Measurements from ENCODE around the gene DAGLB. TPM values are rescaled to one million over a fixed set of nuclear protein-coding genes. Genes with fewer than 3 reads are reported as not detected.
A peak's percentile ranks its signal among the peaks of the same experiment; 100 is the strongest.

DAGLB gene
- total and polyA plus RNA-seq, 2 of the 8 experiments (the other 6 are each of a cell fraction or from before 2014, with no cell fraction given), result 27.0 to 39.6 TPM

- 94% methylated on average over 13 of the region's 18 CpGs; no CpG with 5 or more reads in 1 of the 2 experiments for WGBS, 2 experiments (ENCODE audit: extremely low coverage in 1 of 2, insufficient coverage in 1 of 2, insufficient read length in 1 of 2, insufficient replicate concordance in 2 of 2, low coverage in 1 of 2, low lambda C conversion rate in 2 of 2, missing lambda C conversion rate in 1 of 2)
- no peak overlapping the region for H3K23ac ChIP-seq (ENCODE audit: insufficient read length)
- H3K4me1 ChIP-seq (replicated peaks in 1 of 4; ENCODE audit: control insufficient read depth in 3 of 4, insufficient read depth in 4 of 4, low read length in 3 of 4), result no peaks in the 10 kb centered on the region
- no peak overlapping the region for H2BK12ac ChIP-seq (ENCODE audit: low read depth, low read length)
- no peak overlapping the region for H3K4me3 ChIP-seq (ENCODE audit: extremely low read depth in 1 of 4, insufficient read depth in 2 of 4, low read depth in 3 of 4, low read length in 4 of 4)
- H2BK5ac ChIP-seq (ENCODE audit: low read depth, low read length), result no peak overlapping the region; the same call in 1 of the 2 replicates
- H3K23me2 ChIP-seq (ENCODE audit: low read depth, low read length), result no peaks in the 10 kb centered on the region
- no peak overlapping the region for H2BK120ac ChIP-seq (replicated peaks; ENCODE audit: low read depth, low read length)
- no peak overlapping the region for H4K5ac ChIP-seq (ENCODE audit: insufficient read length, low read depth, low read length)
- H3K27ac ChIP-seq (ENCODE audit: low read depth, low read length), result no peak overlapping the region
- no peaks in the 10 kb centered on the region for H3K79me1 ChIP-seq (ENCODE audit: low read depth, low read length)
- H3K9me3 ChIP-seq (ENCODE audit: insufficient read depth in 2 of 2, low read depth in 1 of 2, low read length in 1 of 2), result peaks cover 10 to 11% of the 10 kb centered on the region in 2 experiments
- CTCF ChIA-PET (ENCODE audit: partially characterized antibody), result interaction anchor here (0.8 to 3.4 kb wide), 4 partner anchors 10 to 427 kb away, joined by 3 to 11 read pairs (median 5); no protein-coding TSS in a partner anchor
- no peak overlapping the region for H2BK15ac ChIP-seq (ENCODE audit: low read length)
- H4K91ac ChIP-seq (replicated peaks; ENCODE audit: insufficient read length, low read length), result no peak overlapping the region
- POLR2A ChIA-PET (ENCODE audit: partially characterized antibody), result interaction anchor here (0.8 to 2.6 kb wide), 3 partner anchors 11 to 32 kb away, joined by 3 to 9 read pairs (median 5); no protein-coding TSS in a partner anchor
- H2AFZ ChIP-seq (ENCODE audit: low read length), result no peak overlapping the region
- no peak overlapping the region for H3K9ac ChIP-seq (replicated peaks in 1 of 4; ENCODE audit: extremely low read depth in 1 of 4, low read depth in 3 of 4, low read length in 3 of 4)
- H3K56ac ChIP-seq (replicated peaks; ENCODE audit: insufficient read length, low read depth, low read length), result no peak overlapping the region
- DNase-seq (ENCODE audit: low read depth in 1 of 2, low spot score in 2 of 2) (no peak), FAIRE-seq (no peak)
- H3K4ac ChIP-seq (replicated peaks; ENCODE audit: insufficient read length, low read depth, low read length), result no peak overlapping the region
- H2BK20ac ChIP-seq (ENCODE audit: low read length), result no peak overlapping the region
- no peak overlapping the region for H2AK5ac ChIP-seq (ENCODE audit: low read depth, low read length)
- H3K27me3 ChIP-seq (replicated peaks in 1 of 4; ENCODE audit: control insufficient read depth in 3 of 4, extremely low read depth in 1 of 4, insufficient read depth in 3 of 4, low read length in 3 of 4), result no peaks in the 10 kb centered on the region
- peaks cover 17 to 85% (median 50%) of the 10 kb centered on the region in 4 experiments for H3K36me3 ChIP-seq (ENCODE audit: control insufficient read depth in 2 of 4, insufficient read depth in 4 of 4, low read length in 3 of 4)
- no peak overlapping the region for H3K4me2 ChIP-seq (ENCODE audit: insufficient read depth in 1 of 2, low read depth in 2 of 2, low read length in 2 of 2)
- H3K18ac ChIP-seq (ENCODE audit: extremely low read depth, low read length), result no peak overlapping the region
- H3K79me2 ChIP-seq (ENCODE audit: control insufficient read depth in 1 of 2, insufficient read depth in 2 of 2, low read length in 2 of 2), result no peaks in the 10 kb centered on the region
- H3K14ac ChIP-seq (ENCODE audit: insufficient read length), result no peak overlapping the region
- H4K8ac ChIP-seq (ENCODE audit: extremely low read depth, insufficient read depth, low read length), result no peak overlapping the region
- H4K20me1 ChIP-seq (replicated peaks in 1 of 2; ENCODE audit: control insufficient read depth in 1 of 2, insufficient read depth in 2 of 2, low read length in 2 of 2), result peaks cover 0 to 6% of the 10 kb centered on the region in 2 experiments
- TF ChIP-seq BRCA1 (IDR thresholded peaks at IDR 0.05; ENCODE audit: low read depth, low read length), result no peak
- TF ChIP-seq KDM4A (IDR thresholded peaks at IDR 0.05; ENCODE audit: low read depth, low read length, severe bottlenecking), result no peak
- TF ChIP-seq RAD21 (IDR thresholded peaks at IDR 0.05 in 1 of 2, conservative IDR thresholded peaks at IDR 0.05 in 1 of 2; ENCODE audit: low read depth in 2 of 2, low read length in 2 of 2), result peak in 1 of 2 experiments; percentile 34; a peak in 2 of 4 replicates
- no peak for TF ChIP-seq RBBP5 (IDR thresholded peaks at IDR 0.05; ENCODE audit: borderline replicate concordance, low read depth, low read length)
- TF ChIP-seq, protein P1, sequence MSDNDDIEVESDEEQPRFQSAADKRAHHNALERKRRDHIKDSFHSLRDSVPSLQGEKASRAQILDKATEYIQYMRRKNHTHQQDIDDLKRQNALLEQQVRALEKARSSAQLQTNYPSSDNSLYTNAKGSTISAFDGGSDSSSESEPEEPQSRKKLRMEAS (IDR thresholded peaks at IDR 0.05), result no peak
- TF ChIP-seq, protein P2, sequence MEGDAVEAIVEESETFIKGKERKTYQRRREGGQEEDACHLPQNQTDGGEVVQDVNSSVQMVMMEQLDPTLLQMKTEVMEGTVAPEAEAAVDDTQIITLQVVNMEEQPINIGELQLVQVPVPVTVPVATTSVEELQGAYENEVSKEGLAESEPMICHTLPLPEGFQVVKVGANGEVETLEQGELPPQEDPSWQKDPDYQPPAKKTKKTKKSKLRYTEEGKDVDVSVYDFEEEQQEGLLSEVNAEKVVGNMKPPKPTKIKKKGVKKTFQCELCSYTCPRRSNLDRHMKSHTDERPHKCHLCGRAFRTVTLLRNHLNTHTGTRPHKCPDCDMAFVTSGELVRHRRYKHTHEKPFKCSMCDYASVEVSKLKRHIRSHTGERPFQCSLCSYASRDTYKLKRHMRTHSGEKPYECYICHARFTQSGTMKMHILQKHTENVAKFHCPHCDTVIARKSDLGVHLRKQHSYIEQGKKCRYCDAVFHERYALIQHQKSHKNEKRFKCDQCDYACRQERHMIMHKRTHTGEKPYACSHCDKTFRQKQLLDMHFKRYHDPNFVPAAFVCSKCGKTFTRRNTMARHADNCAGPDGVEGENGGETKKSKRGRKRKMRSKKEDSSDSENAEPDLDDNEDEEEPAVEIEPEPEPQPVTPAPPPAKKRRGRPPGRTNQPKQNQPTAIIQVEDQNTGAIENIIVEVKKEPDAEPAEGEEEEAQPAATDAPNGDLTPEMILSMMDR (IDR thresholded peaks at IDR 0.05; ENCODE audit: control extremely low read depth in 1 of 3, insufficient read depth in 1 of 3, low read depth in 1 of 3, low read length in 3 of 3), result peak in 1 of 3 experiments; percentile 23; a peak in 1 of 4 replicates
- TF ChIP-seq, protein P3, sequence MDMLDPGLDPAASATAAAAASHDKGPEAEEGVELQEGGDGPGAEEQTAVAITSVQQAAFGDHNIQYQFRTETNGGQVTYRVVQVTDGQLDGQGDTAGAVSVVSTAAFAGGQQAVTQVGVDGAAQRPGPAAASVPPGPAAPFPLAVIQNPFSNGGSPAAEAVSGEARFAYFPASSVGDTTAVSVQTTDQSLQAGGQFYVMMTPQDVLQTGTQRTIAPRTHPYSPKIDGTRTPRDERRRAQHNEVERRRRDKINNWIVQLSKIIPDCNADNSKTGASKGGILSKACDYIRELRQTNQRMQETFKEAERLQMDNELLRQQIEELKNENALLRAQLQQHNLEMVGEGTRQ (IDR thresholded peaks at IDR 0.05; ENCODE audit: low read length), result no peak
Measured at GRCh38 chr7:6423942-6424701, 23.6 kb downstream of the DAGLB start.
